GM19328 (cell line): ENCODE measurements around the gene CD53.

Experiments used
- ATAC-seq: cut with Tn5 transposase; IDR thresholded peaks from one replicate; pipeline ENCODE4 v1.9.1; 2021; ENCODE audit warnings: mild to moderate bottlenecking, moderate library complexity; ENCODE audit not compliant: unreplicated experiment

CD53 gene

DNA sequence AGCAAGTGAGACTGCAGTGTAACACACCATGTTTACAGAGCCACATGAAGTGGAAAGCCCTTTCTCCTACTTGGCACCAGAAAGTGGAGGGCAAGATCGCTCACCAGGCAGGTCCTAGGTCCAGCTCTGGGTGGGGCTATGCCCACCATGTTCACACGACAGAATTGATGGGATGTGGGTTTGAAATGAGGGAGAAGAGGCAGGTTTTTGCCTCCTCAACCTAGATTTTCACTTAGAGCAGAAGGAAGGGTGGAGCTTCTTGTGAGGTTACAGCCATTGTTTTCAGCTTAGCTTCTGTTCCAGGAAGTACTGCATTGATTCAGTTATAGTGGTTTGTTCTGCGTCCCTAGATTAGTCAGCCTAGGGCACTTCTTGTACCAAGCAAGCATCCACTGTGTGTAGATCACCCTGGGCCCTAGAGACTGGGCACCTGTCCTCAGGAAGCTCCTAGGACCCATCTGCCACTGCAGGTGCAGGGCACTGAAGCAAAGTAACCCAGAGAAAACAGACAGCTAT lies 2.3 kb downstream of the CD53 start:
- no peak for ATAC-seq

DNA sequence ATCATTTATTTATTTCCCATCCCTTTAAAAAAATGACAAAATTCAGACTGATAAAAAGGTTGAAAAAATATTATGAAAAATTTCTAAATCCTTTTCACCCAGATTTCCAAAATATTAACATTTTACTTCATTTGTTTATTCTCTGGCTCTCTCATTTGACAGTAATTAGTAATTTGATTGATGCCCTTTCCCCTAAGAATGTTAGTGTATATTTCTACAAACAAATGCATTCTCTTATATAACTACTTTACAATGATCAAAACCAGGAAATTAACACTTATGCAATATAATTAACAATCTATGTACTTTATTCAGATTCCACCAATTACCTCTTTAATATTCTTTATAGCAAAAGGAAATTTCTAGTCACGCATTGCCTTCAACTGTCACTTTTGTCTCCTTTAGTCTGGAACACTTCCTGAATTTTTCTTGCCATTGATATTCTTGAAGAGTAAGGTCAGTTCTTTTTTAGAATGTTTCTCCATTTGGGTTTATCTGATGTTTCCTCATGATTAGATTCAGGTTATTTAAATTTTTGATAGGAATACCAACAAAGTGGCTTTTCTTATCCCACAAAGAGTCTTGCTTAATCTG lies 3.9 kb downstream of the CD53 start:
- no peak for ATAC-seq

DNA sequence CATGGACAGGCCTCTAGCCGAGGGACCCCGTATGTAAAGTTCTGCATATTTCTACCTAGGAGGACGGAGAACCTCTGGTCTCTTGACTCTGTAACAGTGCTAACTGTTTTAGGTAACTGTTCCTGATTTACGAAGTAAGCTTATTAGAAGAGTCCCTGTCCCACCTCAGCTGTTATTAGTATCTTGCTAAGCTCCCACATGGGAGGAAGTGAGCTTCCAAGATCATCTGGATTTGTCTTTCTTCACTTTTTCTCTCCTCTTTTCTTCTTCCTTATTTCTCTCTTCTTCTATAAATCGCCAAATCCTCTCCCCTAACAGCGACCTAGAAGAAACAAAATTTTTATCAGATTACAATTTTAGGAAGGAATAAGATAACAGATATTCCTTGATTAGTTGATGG lies 4.4 kb downstream of the CD53 start:
- no peak for ATAC-seq

DNA sequence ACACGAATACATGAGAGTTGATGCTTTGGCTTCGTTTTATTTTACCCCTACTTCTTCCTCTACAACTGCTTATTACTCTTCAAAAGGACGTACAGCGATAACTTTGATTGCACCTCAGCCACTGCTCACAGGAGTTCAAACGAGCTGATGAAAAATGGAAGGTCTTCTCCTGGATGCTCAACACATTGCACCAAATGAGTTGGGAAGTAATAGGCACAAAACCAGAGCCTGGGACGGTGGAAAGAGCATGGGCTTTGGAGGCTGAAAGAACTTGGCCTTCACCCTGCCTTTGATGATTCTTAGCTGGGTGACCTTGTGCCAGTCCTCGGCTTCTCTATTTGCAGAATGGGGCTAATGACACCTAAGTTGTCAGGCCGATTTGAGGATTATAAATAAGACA lies 4.8 kb downstream of the CD53 start:
- ATAC-seq: no peak

DNA sequence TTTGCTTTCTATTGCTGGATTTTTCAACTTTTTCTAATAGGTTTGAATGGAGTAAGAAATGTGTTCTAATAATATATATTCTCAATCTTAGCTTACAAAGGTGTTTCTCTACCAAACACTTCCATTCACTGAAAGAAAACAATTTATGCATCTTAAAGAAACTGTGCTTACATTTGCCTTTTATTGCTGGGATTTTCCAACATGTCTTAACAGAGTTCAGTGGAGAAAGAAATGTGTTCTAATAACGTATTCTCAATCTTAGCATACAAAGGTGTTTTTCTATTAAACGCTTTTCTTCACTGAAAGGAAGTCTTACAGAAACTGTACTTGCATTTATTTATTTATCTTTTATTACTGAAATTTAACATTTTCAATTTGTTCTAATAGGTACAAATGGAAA lies 5.6 kb downstream of the CD53 start:
- no peak for ATAC-seq

DNA sequence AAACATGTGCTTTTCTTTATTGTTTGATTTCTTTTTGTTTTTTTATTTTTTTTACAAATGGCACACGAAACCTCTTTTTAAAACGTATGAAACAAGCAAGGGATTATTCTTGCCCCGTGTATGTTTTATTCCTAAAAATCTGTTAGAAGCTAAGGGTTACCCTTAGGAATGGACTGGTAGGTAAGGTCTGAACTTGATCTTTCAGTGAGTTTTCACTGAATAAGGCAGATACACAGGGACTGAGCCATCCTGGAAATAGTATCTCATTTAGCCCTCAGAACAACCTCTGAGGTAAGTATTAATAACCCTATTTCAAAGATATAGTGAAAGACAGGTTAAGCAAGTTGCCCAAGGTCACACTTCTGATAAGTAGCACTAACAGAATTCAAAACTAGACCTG lies 6.0 kb downstream of the CD53 start:
- ATAC-seq: no peak

DNA sequence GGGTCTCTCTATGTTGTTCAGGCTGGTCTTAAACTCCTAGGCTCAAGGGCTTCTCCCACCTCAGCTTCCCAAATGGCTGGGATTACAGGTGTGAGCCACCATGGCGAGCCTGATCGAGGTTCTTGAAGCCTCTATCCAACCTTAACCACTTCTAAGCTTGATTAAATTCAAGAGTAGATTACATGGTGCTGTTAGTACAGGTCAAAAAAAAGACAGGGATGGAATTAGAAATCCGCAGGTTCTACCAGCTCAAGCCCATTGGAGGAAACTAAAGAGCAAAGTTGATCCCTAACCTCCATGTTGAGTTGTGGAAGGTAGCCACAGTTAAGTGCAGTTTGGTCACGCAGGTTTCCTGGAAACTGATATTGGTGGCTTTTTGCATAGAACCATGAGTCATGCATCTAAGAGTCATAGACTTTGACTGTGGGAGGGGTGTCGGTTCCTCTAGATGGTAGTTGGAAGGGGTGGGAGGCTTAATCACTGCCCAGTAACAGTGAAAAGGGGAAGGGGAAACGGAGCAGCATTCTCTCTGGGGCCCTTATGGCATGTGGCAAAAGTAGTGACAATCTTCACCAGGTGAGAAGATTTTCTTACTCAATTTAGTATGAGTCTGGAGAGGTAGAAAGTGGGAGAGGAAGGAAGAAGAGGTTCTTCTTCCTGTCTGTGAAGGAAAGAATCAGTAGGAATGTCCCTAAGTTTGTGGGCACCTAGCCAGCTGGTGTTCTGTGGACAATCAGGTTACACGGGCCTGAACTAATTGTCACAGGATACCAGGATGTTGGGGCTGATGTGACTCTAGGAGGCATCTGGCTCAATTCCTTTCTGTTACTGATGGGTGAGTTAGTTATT lies 7.0 kb downstream of the CD53 start:
- no peak for ATAC-seq

DNA sequence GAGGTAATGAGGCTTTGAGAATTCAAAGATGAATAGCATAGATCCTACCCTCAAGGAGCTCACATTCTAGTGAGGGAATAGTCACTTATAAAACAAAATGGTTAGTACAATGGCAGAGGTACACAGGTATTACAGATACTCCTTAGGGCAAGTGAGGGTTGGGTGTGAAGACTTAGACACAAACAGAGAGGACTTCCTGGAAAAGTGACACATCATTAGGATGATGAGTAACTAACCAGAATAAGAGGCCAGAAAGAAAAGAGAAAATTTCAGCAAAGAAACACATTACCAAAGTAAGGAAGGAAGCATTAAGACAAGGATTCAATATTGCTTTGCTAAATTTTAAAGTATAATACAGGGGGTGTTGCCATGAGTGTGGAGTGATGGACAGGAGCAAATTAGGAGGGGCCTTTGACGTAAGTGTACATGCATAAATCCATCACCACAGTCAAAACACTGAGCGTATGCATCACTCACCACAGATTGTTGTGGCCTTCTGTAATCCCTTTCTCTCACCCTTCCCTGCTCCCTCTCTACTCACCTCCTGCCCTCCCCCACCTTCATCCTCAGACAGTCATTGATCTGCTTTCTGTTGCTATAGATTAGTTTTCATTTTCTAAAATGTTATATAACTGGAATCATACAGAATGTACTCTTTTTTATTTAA lies 7.9 kb downstream of the CD53 start:
- ATAC-seq: no peak

DNA sequence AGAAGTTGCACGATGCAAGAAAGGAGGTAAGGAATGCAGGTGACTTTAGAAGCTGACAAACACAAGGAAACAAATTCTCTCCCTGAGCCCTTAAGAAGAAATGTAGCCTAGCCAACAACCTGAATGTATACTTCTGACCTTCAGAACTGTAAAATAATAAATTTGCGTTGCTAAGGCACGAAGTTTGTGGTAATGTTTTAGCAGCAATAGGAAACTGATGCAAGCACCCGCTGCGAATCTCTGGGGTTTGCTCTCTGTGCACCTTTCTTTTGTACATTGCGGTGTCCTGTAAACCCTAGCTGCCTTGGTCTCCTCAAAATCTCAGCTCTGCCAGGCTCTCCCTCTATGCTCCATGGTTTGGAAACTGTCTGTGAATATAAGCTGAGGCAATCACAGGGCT lies 15.1 kb downstream of the CD53 start:
- no peak for ATAC-seq

DNA sequence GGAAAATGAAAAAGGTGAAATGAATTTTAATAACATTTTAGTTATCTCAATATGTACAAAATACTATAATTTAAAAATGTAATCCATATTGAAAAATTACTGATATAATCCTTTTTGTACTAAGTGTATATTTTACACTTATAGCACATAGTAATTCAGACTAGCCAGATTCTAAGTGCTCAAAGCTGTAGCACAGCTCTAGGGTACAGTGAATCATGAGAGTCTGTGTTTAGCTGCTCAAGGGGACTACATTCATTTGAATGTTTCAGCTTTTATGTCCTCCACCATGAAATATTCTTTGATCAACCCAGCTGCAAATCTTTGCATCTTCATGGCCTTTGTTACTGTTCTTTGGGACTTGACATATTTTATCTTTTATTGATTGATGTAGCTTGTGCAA lies 15.7 kb downstream of the CD53 start:
- no peak for ATAC-seq

DNA sequence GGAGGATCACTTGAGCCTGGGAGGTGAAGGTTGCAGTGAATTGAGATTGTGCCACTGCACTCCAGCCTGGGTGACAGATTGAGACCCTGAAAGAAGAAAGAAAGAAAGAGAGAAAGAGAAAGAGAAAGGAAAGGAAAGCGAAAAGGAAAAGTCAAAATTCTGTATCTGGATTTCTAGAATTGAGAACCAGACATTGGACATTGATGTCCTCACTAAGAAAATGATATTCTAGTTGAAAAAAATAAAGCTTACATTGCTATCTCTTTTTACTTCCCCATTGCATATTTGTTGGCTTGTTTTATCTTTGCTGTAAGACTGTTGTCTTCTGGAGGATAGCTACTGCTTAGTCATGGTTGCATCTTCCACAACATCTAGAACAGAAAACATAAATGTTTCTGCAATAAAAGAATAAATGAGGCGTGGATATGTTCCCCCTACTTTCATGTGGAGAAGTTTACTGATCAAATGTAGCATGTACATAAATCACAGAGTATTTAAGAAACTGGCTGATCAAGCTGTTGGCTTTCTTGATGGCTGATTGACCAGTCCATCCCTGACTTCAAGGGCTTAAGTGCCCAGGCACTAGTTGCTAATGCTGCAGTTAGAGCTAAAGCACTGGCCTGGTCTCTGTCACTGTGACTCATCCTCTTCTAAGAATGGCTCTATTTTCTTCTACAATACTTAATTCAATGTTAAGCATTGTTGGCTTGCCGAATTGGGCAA lies 17.7 kb downstream of the CD53 start:
- no peak for ATAC-seq

DNA sequence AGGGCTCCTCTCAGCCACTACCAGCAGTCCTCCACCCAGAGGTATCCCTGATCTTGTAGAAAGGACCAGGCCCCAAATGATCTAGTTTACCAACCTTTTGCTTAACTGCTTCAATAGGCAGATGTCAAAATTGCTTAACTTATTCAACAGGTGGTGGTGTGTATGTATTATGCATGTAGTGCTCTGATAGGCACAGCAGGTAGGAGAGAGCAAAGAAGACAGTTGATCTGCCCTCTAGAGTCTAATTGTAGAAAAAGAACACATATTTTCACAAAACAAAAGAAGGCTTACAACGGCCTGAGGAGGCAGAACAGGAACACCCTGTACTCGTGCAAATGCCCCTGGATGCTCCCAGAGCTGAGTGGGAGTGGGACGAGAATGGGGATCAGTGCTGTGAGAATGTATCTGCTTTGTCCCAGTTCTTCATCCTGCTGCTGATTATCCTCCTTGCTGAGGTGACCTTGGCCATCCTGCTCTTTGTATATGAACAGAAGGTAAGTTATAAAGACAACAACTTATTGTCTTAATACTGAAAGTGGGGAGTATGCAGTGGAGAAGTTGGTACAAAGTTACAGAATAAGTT lies 21.1 kb downstream of the CD53 start:
- no peak for ATAC-seq

DNA sequence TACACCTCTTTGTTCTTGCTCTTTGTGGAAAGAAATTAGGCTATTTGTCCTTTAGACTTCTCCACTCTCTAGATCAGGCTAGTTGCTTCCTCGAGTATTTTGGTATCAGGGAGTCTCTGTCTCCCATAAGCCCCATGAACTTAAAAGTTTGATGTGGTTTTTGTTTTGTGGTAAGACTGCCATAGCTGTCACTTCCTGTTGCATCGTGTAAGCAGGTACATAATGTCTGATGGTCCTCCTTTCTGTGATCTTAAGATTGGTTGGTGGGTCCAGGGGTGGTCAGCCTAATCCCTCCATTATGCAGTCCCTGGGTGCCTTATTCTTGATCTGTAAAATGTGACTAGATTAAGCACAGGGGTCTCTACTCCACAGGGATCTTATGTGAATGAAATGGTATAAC lies 23.1 kb downstream of the CD53 start:
- ATAC-seq: no peak

DNA sequence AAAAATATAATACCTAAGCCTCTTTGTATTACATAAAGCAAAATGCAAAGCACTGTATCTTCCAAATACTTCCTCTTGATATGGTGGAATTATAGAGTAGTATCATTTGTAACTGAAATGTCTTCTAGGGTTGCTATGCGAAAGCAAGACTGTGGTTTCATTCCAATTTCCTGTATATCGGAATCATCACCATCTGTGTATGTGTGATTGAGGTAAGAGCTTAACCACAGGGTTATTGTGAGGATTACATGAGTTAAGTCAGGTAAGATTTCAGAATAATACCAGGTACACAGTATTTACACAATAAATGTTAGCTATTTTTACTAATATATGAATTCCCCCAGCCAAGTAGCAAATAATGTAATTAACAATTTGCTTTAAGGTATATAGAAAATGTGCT lies 24.7 kb downstream of the CD53 start:
- ATAC-seq: no peak

DNA sequence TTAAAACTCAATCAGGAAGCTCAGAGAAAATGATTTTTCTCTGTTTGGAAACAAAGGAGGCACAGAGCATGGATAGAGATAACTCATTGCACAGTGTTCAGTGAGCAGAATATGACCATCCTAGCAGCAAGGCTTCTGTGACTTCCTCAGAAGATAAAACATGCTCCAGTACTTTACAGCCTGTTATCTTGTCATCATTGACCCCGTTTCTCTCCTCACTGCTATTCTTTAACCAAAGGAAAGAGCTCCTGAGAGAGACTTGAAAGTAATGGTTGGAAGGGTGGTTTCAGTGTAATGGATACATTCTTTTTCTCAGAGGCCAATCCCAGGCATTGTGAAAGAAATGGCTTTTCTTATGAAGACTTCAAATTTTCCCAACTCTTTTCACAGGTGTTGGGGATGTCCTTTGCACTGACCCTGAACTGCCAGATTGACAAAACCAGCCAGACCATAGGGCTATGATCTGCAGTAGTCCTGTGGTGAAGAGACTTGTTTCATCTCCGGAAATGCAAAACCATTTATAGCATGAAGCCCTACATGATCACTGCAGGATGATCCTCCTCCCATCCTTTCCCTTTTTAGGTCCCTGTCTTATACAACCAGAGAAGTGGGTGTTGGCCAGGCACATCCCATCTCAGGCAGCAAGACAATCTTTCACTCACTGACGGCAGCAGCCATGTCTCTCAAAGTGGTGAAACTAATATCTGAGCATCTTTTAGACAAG lies 25.9 kb downstream of the CD53 start:
- ATAC-seq: no peak

DNA sequence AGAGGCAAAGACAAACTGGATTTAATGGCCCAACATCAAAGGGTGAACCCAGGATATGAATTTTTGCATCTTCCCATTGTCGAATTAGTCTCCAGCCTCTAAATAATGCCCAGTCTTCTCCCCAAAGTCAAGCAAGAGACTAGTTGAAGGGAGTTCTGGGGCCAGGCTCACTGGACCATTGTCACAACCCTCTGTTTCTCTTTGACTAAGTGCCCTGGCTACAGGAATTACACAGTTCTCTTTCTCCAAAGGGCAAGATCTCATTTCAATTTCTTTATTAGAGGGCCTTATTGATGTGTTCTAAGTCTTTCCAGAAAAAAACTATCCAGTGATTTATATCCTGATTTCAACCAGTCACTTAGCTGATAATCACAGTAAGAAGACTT lies 26.5 kb downstream of the CD53 start:
- no peak for ATAC-seq

DNA sequence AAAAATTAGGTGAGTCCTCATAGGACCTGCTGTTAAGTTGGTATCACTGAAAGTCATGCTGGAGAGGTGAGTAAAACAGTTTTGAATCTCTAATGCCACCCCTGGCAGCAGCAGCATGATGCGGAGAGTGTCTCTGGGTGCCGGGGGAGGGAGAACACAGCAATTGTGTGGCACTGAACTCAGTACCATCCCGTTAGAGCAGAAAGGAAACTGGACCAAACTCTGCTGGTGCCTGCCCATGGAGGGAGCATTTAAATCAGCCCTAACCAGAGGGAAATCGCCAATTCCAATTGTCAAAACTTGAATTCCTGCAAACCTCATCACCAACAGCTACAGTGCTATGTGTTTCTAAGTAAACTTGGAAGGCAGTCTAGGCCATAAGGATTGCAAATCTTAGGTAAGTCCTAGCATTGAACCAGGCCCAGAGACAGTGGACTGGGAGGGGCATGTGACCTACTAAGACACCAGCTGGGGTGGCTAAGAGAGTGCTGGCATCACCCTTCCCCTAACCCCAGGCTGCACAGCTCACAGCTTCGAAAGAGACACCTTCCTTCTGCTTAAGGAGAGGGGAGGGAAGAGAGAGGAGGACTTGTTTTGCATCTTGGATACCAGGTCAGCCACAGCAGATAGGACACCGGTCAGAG lies 30.0 kb downstream of the CD53 start:
- no peak for ATAC-seq

DNA sequence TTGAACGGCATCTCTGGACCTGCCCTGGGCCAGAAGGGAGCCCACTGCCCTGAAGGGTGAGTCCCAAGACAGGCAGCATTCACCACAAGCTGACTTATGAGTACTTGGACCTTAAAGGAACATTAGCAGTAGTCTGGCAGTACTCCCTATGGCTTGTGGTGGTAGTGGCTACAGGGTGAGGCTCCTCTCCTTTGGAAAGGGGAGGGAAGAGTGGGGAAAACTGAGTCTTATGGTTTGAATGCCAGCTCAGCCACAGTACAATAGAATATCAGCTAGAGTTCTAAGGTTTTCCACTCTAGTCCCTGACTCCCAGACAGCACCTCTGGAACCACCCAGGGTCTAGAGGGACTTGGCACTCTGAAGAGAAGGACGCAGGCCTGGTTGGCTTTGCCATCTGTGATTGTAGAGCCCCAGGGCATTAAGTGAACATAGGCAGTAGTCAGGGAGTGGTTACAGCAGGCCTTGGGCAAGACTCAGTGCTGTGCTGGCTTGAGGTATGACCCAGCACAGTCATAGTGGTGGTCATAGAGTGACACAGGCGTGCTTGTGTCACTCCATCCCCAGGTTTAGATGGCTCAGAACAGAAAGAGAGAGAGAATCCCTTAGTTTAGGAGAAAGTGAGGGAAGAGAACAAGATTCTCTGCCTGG lies 31.0 kb downstream of the CD53 start:
- no peak for ATAC-seq

DNA sequence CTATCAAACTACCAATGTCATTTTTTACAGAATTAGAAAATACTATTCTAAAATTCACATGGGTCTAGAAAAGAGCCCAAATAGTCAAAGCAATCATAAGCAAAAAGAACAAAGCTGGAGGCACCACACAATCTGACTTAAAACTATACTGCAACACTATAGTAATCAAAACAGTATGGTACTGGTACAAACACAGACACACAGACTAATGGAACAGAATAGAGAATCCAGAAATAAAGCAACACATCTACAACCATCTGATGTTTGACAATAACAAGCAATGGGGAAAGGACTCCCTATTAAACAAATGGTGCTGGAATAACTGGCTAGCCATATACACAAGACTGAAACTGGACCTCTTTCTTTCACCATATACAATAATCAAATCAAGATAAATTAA lies 39.8 kb downstream of the CD53 start:
- no peak for ATAC-seq
